Inflammatory macrophage (primary cell): ENCODE results near the gene TBC1D24.
"Not testable (repeated sequence)": the region's sequence is repeated elsewhere in the genome, so short reads cannot be mapped to it uniquely, and the experiment has no call there.

ENCODE experiments used
- DNase-seq, 2 donors: peaks; one replicate each; pipeline ENCODE4 v3.0.0-alpha.2; 2020 to 2022
- total RNA-seq, 18 experiments: gene quantifications; one replicate each; lab custom pipeline; 2026; ENCODE audit warnings: mixed read lengths in 6 of 18, inconsistent platforms in 2 of 18; lab: John Stamatoyannopoulos, UW

The TBC1D24 gene
- 1.4 to 22.2 (median 13.3) reads per million in 18 experiments for total RNA-seq

GRCh38 chr16:2474877-2475412 lies at the start of gene TBC1D24:
Gene TBC1D24 (plus strand): TSS chr16:2475127. CDS start chr16:2496149, 21,022 bp downstream.
- peak; percentile 84 to 92 for DNase-seq

- no peak for DNase-seq
Measured at GRCh38 chr16:2425825-2426430, 49.0 kb upstream of the TBC1D24 start.

GRCh38 chr16:2426941-2427361 lies 48.0 kb upstream of the TBC1D24 start:
- no peak for DNase-seq

GRCh38 chr16:2427526-2427925 lies 47.4 kb upstream of the TBC1D24 start:
- DNase-seq, result no peak

- DNase-seq, result no peak
Measured at GRCh38 chr16:2428051-2428783, 46.7 kb upstream of the TBC1D24 start.

GRCh38 chr16:2428784-2429033 lies 46.2 kb upstream of the TBC1D24 start:
- no peak for DNase-seq

GRCh38 chr16:2429034-2429770 lies 45.7 kb upstream of the TBC1D24 start, which contains the start of gene CCNF:
Gene CCNF (plus strand): TSS chr16:2429447. CDS start chr16:2429482, 35 bp downstream.
- peak; percentile 96 to 97 for DNase-seq

GRCh38 chr16:2429771-2430663 lies 44.9 kb upstream of the TBC1D24 start:
- DNase-seq, result peak; percentile 7 to 24

- no peak for DNase-seq
Measured at GRCh38 chr16:2432286-2432685, 42.6 kb upstream of the TBC1D24 start.

- DNase-seq, result no peak
Measured at GRCh38 chr16:2432801-2433505, 42.0 kb upstream of the TBC1D24 start.

- not testable (repeated sequence) for DNase-seq
Measured at GRCh38 chr16:2435236-2435635, 39.7 kb upstream of the TBC1D24 start.

GRCh38 chr16:2436110-2436509 lies 38.8 kb upstream of the TBC1D24 start:
- no peak for DNase-seq

GRCh38 chr16:2437032-2437790 lies 37.7 kb upstream of the TBC1D24 start:
- no peak for DNase-seq

GRCh38 chr16:2438121-2438520 lies 36.8 kb upstream of the TBC1D24 start:
- DNase-seq, result no peak

- DNase-seq, result no peak
Measured at GRCh38 chr16:2439598-2439997, 35.3 kb upstream of the TBC1D24 start.

GRCh38 chr16:2441143-2441804 lies 33.7 kb upstream of the TBC1D24 start:
- DNase-seq, result not testable (repeated sequence)

- no peak for DNase-seq
Measured at GRCh38 chr16:2443555-2443954, 31.4 kb upstream of the TBC1D24 start.

GRCh38 chr16:2447920-2448583 lies 26.9 kb upstream of the TBC1D24 start:
- DNase-seq, result no peak

GRCh38 chr16:2449118-2449517 lies 25.8 kb upstream of the TBC1D24 start:
- no peak for DNase-seq

- DNase-seq, result no peak
Measured at GRCh38 chr16:2450535-2450934, 24.4 kb upstream of the TBC1D24 start.
